ENCODE measurements around the gene FSCN2.

FSCN2 gene

GRCh38 chr17:81536299-81537290 lies 8.4 kb downstream of the FSCN2 start:
- DNase-seq (ENCODE audit: low read depth) = no peak
- no peak overlapping the region for H3K4me3 ChIP-seq (ENCODE audit: low read length)
- TF ChIP-seq CTCF (conservative IDR thresholded peaks at IDR 0.05; ENCODE audit: low read depth, low read length) = no peak

GRCh38 chr17:81537343-81537855 lies 9.2 kb downstream of the FSCN2 start:
- no peak overlapping the region for H3K4me3 ChIP-seq (ENCODE audit: low read length)
- no peak for DNase-seq (ENCODE audit: low read depth)
- peak; percentile 78 for TF ChIP-seq CTCF (conservative IDR thresholded peaks at IDR 0.05; ENCODE audit: low read depth, low read length)

- no peak for DNase-seq (ENCODE audit: low read depth)
- no peak for TF ChIP-seq CTCF (conservative IDR thresholded peaks at IDR 0.05; ENCODE audit: low read depth, low read length)
- H3K4me3 ChIP-seq (ENCODE audit: low read length) = no peak overlapping the region
These were observed 9.8 kb downstream of the FSCN2 start for GRCh38 chr17:81537856-81538555.

GRCh38 chr17:81538651-81539570 lies 10.7 kb downstream of the FSCN2 start:
- TF ChIP-seq CTCF (conservative IDR thresholded peaks at IDR 0.05; ENCODE audit: low read depth, low read length) = no peak
- H3K4me3 ChIP-seq (ENCODE audit: low read length) = no peak overlapping the region
- DNase-seq (ENCODE audit: low read depth) = no peak

GRCh38 chr17:81539571-81539900 lies 11.4 kb downstream of the FSCN2 start:
- TF ChIP-seq CTCF (conservative IDR thresholded peaks at IDR 0.05; ENCODE audit: low read depth, low read length) = no peak
- DNase-seq (ENCODE audit: low read depth) = no peak
- H3K4me3 ChIP-seq (ENCODE audit: low read length) = no peak overlapping the region

- no peak for TF ChIP-seq CTCF (conservative IDR thresholded peaks at IDR 0.05; ENCODE audit: low read depth, low read length)
- no peak overlapping the region for H3K4me3 ChIP-seq (ENCODE audit: low read length)
- DNase-seq (ENCODE audit: low read depth) = no peak
These were observed 11.9 kb downstream of the FSCN2 start for GRCh38 chr17:81539961-81540675.
